GM12874 (cell line): ENCODE data around the gene FAM227A.

Experiments
- TF ChIP-seq, protein P1 (sequence below): IDR thresholded peaks from 2 replicates; pipeline ENCODE4 v1.5.1; 2011; ENCODE audit warnings: low read depth, mild to moderate bottlenecking, control low read depth, low read length, moderate library complexity; ENCODE audit not compliant: insufficient read depth

FAM227A gene

DNA sequence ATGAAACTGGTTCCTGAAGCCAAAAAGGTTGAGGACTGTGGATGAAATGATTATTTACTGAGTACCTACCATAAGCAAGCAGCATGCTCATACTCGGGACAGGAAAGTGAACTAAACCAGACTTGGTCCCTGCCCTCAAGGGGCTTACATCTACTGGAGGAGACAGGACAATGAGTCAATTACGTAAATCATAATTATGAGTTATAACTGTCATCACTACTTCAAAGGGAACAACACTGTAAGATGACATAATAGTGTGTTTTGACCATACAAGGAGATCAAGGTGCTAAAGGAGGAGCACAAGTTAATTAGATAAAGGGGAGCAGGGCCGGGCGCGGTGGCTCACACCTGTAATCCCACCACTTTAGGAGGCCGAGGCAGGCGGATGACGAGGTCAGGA lies 2.5 kb downstream of the FAM227A start:
- TF ChIP-seq, protein P1, sequence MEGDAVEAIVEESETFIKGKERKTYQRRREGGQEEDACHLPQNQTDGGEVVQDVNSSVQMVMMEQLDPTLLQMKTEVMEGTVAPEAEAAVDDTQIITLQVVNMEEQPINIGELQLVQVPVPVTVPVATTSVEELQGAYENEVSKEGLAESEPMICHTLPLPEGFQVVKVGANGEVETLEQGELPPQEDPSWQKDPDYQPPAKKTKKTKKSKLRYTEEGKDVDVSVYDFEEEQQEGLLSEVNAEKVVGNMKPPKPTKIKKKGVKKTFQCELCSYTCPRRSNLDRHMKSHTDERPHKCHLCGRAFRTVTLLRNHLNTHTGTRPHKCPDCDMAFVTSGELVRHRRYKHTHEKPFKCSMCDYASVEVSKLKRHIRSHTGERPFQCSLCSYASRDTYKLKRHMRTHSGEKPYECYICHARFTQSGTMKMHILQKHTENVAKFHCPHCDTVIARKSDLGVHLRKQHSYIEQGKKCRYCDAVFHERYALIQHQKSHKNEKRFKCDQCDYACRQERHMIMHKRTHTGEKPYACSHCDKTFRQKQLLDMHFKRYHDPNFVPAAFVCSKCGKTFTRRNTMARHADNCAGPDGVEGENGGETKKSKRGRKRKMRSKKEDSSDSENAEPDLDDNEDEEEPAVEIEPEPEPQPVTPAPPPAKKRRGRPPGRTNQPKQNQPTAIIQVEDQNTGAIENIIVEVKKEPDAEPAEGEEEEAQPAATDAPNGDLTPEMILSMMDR = no peak

DNA sequence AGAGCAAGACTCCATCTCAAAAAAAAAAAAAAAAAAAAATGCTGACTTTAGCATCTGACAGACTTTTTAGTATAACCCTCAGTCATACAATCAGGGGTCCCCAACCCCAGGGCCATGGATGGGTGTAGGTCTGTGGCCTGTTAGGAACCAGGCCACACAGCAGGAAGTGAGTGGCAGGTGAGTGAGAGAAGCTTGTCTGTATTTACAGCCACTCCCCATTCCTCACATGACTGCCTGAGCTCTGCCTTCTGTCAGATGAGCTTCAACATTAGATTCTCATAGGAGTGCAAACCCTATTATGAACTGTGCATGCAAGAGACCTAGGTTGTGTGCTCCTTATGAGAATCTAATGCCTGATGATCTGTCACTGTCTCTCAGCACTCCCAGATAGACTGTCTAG lies 3.3 kb downstream of the FAM227A start:
- TF ChIP-seq, protein P1 = no peak

DNA sequence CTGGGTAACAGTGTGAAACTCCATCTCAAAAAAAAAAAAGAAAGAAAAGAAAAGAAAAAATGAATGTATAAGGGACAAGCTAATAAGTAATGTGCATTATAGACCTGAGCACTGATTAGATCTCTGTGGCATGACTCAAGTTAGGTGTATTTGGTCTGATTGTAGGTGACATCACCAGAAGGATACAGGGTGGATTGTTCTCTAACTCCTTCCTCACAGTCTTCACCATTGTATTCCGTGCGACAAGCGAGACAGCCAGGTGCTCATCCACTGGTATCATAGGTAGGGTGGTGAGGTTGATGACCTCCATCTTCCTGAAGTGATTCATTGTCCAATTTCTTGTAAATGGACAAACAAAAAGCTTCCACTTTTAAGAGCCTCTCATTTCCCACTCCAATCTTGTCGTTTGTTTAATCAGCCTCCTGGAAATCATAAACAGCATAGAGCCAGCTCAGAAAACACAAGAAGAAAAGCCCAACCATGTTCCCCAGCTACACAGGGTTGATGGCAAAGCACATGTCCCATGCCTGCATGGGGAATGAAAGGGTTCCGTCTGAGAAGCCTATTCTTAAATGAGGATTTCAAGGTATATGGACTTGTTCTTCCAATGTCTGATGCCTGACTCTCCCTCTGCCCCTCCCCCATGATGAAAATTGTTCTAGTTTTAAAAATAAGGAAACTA lies 6.2 kb downstream of the FAM227A start:
- TF ChIP-seq, protein P1 = no peak

DNA sequence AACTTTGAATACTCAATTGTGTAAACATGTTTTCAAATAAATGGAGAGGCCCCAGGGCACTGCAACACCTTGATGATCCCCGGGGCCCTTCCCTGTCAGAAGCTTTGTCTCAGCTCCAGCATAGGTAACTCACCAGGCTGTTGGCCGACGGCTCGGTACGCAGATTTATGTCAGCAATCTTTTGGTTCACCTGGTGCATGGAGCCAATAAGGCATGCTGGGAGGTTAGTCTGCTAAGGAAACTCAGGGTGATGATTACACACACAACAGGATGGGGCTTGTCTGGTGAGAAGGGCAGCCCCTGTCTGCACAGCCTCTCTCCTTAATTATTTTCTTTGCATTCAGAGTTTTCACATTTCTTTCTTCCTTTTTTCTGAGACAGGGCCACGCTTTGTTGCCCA lies 10.8 kb downstream of the FAM227A start:
- TF ChIP-seq, protein P1 = no peak

DNA sequence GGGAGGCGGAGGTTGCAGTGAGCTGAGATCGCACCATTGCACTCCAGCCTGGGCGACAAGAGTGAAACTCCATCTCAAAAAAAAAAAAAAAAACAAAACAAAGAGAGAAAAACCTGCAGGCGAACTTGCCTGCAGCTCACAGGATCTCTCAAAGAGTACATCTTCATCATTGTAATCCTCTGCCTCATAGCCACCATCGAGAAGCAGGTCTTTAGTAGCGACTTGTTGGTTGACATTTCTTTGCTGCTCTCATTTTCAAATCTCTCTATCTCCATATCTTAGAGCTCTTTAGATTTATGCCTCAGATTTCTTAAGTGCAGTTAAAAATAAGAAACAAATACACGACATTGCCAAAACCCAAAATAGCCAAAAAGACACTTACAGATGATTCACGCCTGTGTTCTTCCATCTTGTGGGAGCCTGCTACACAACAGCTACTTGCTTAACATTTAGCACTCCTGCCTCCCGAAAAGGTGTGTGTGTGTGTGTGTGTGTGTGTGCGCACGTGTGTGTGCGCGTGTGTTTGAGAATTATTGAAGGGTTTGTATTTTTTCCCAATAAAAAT lies 14.6 kb downstream of the FAM227A start:
- TF ChIP-seq, protein P1 = no peak

DNA sequence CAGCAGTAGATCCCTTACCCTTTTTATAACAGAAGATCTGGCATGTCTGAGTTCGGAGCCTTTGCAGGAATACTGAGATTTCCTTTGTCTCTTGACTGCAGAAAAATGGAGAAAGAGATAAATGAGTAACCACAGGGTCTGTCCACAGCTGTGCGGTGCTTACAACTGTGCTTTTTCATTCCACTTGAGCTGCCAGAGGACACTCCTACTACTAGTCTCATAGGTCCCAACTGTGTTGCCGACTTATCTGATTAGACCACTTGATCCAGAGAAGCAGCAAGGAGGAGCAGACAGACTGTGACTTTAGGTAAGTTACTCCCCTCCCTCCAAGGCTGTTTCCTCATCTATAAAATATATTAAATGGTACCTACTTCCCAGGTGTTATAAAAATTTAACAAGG lies 17.5 kb downstream of the FAM227A start:
- TF ChIP-seq, protein P1 = no peak

DNA sequence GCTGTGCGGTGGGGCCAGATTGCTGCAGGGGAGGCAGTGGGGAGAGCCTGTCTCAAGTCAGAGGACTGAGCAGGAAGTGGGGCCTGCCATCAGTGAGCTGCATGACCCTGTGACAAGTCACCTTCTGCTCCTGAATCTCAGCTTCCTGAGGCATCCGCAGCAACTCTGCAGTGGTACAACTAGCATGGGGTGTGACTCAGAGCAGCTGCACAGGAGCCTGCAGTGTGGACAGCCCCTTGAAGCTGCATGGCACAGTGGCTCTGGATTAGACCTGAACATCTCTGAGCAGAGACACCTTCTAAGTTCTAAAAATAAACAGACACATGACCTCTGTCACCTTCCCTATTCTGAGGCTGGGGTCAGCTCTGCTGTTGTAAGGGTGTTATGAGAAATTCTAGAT lies 18.0 kb downstream of the FAM227A start:
- TF ChIP-seq, protein P1 = no peak
